GM12878 (cell line): ENCODE measurements around the gene FBXL3.

ENCODE experiments used
- EP300 ChIP-seq, 2 experiments: fragments of 150-350 bp in 1 of 2; IDR thresholded peaks; 2 replicates each; pipeline ENCODE4 v1.6.1; 2011 to 2012; ENCODE audit warnings: low read depth in 2 of 2, low read length in 2 of 2, borderline replicate concordance in 1 of 2, improper control_type of control experiment in 1 of 2, inconsistent platforms in 1 of 2; ENCODE audit not compliant: control insufficient read depth in 1 of 2
- GABPA ChIP-seq: IDR thresholded peaks from 2 replicates; pipeline ENCODE4 v1.6.1; 2014; ENCODE audit warnings: antibody characterized with exemption, low read depth, mild to moderate bottlenecking, inconsistent platforms
- KAT2A ChIP-seq: conservative IDR thresholded peaks from 2 replicates; pipeline ENCODE4 v1.6.1; 2011; ENCODE audit warnings: low read depth, low read length; ENCODE audit not compliant: control insufficient read depth
- POLR2A ChIP-seq: IDR thresholded peaks from 2 replicates; pipeline ENCODE4 v1.6.1; 2011; ENCODE audit warnings: low read depth, mild to moderate bottlenecking, low read length
- POLR2AphosphoS5 ChIP-seq: IDR thresholded peaks from 2 replicates; pipeline ENCODE4 v1.6.1; 2011; ENCODE audit warnings: mild to moderate bottlenecking, low read length, inconsistent platforms

GRCh38 chr13:76971851-76972829 lies 54.8 kb downstream of the FBXL3 start:
- TF ChIP-seq KAT2A: no peak
- TF ChIP-seq POLR2A: no peak
- no peak for TF ChIP-seq GABPA
- no peak for TF ChIP-seq POLR2AphosphoS5
- no peak for TF ChIP-seq EP300 (IDR thresholded peaks at IDR 0.05; ENCODE audit: borderline replicate concordance in 1 of 2, control insufficient read depth in 1 of 2, low read depth in 2 of 2, low read length in 2 of 2)
